GM23338 (cell line): Measurements from ENCODE around the gene HPDL. TPM values are rescaled to one million over a fixed set of nuclear protein-coding genes. Genes with fewer than 3 reads are reported as not detected.

Source experiments
- ATAC-seq: fragments of 200-7000 bp; cut with Tn5 transposase; 3 replicates; pipeline ENCODE4 v1.9.1; 2020
- DNase-seq: peaks from one replicate; pipeline ENCODE4 v3.0.0-alpha.2; 2015; ENCODE audit warnings: low spot score
- H2AFZ ChIP-seq: fragments of 200-600 bp; sonication (generic); 2 replicates; pipeline ENCODE4 v1.8.0; 2016; ENCODE audit warnings: antibody characterized with exemption, mild to moderate bottlenecking, moderate library complexity
- H3F3A ChIP-seq: fragments of 200-600 bp; sonication (generic); replicated peaks from 2 replicates; pipeline ENCODE4 v1.8.0; 2017; ENCODE audit warnings: antibody characterized with exemption, mixed run types, low read depth
- H3K27ac ChIP-seq: fragments of 200-600 bp; sonication (generic); 2 replicates; pipeline ENCODE4 v1.6.1; 2016; ENCODE audit warnings: low read depth
- H3K27me3 ChIP-seq: fragments of 200-600 bp; sonication (generic); 2 replicates; pipeline ENCODE4 v1.8.0; 2016; ENCODE audit warnings: mild to moderate bottlenecking, mixed run types, moderate library complexity; ENCODE audit not compliant: insufficient read depth
- H3K36me3 ChIP-seq: fragments of 200-600 bp; sonication (generic); 2 replicates; pipeline ENCODE4 v1.8.0; 2016; ENCODE audit warnings: mild to moderate bottlenecking; ENCODE audit not compliant: insufficient read depth
- H3K4me1 ChIP-seq: fragments of 200-600 bp; sonication (generic); 2 replicates; pipeline ENCODE4 v1.8.0; 2016; ENCODE audit warnings: mild to moderate bottlenecking, moderate library complexity; ENCODE audit not compliant: insufficient read depth
- H3K4me2 ChIP-seq: fragments of 200-600 bp; sonication (generic); 2 replicates; pipeline ENCODE4 v1.7.1; 2017; ENCODE audit warnings: mixed run types
- H3K4me3 ChIP-seq: fragments of 200-600 bp; sonication (generic); 2 replicates; pipeline ENCODE4 v1.6.1; 2016; ENCODE audit warnings: mixed run types
- H3K79me2 ChIP-seq: fragments of 200-600 bp; sonication (generic); replicated peaks from 2 replicates; pipeline ENCODE4 v1.8.0; 2017; ENCODE audit warnings: mild to moderate bottlenecking; ENCODE audit not compliant: insufficient read depth
- H3K9me2 ChIP-seq: fragments of 200-600 bp; sonication (generic); 2 replicates; pipeline ENCODE4 v1.8.0; 2017; ENCODE audit not compliant: insufficient read depth
- H4K20me1 ChIP-seq: fragments of 200-600 bp; sonication (generic); replicated peaks from 2 replicates; pipeline ENCODE4 v1.8.0; 2017; ENCODE audit warnings: mild to moderate bottlenecking; ENCODE audit not compliant: insufficient read depth
- H3K27ac Mint-ChIP-seq: 2 replicates; pipeline ENCODE4 v1.8.0; 2020; ENCODE audit warnings: inconsistent platforms, mild to moderate bottlenecking, moderate library complexity, mixed read lengths
- H3K27me3 Mint-ChIP-seq: 3 replicates; pipeline ENCODE4 v1.8.0; 2022; ENCODE audit warnings: low read depth, mild to moderate bottlenecking, moderate library complexity, mixed read lengths, inconsistent platforms; ENCODE audit not compliant: insufficient read depth, poor library complexity
- H3K36me3 Mint-ChIP-seq: 3 replicates; pipeline ENCODE4 v1.8.0; 2021; ENCODE audit warnings: low read depth, mild to moderate bottlenecking, inconsistent platforms, moderate library complexity, mixed read lengths
- H3K4me1 Mint-ChIP-seq: 3 replicates; pipeline ENCODE4 v1.8.0; 2020; ENCODE audit warnings: mild to moderate bottlenecking, inconsistent platforms, mixed read lengths
- H3K4me3 Mint-ChIP-seq: 3 replicates; pipeline ENCODE4 v1.8.0; 2021; ENCODE audit warnings: moderate library complexity, mild to moderate bottlenecking, inconsistent platforms, mixed read lengths
- H3K9me3 Mint-ChIP-seq: 3 replicates; pipeline ENCODE4 v1.8.0; 2020; ENCODE audit warnings: moderate library complexity, mild to moderate bottlenecking, inconsistent platforms, mixed read lengths
- CREB1 ChIP-seq: fragments of 250-450 bp; sonication (Bioruptor Pico); IDR thresholded peaks from 2 replicates; pipeline ENCODE4 v1.5.0; 2020; ENCODE audit warnings: low read depth, mild to moderate bottlenecking, moderate library complexity
- CTCF ChIP-seq, 2 experiments: fragments of 200-600 bp in 1 of 2; sonication (generic) in 1 of 2; conservative IDR thresholded peaks; 2 replicates each; pipeline versions ENCODE4 v1.5.1 to v1.6.1; 2016 to 2017; ENCODE audit warnings: antibody characterized with exemption in 2 of 2, low read depth in 2 of 2, mild to moderate bottlenecking in 2 of 2, moderate library complexity in 1 of 2
- ETS1 ChIP-seq: IDR thresholded peaks from 2 replicates; pipeline ENCODE4 v1.6.1; 2016; ENCODE audit warnings: antibody characterized with exemption
- EZH2 ChIP-seq: fragments of 200-600 bp; sonication (generic); IDR thresholded peaks from one replicate; pipeline ENCODE4 v1.8.0; 2017; ENCODE audit warnings: antibody characterized with exemption, mild to moderate bottlenecking, low read depth; ENCODE audit not compliant: unreplicated experiment
- POLR2AphosphoS5 ChIP-seq: IDR thresholded peaks from 2 replicates; pipeline ENCODE4 v1.6.1; 2016; ENCODE audit warnings: antibody characterized with exemption, low read depth
- REST ChIP-seq: IDR thresholded peaks from one replicate; pipeline ENCODE4 v1.6.1; 2018; ENCODE audit warnings: antibody characterized with exemption; ENCODE audit not compliant: unreplicated experiment
- STAT1 ChIP-seq: IDR thresholded peaks from one replicate; pipeline ENCODE4 v1.6.1; 2016; ENCODE audit warnings: antibody characterized with exemption; ENCODE audit not compliant: unreplicated experiment
- ZNF331 ChIP-seq: fragments of 250-450 bp; sonication (Bioruptor Pico); IDR thresholded peaks from 2 replicates; pipeline ENCODE4 v1.5.0; 2020; ENCODE audit warnings: low read depth, mild to moderate bottlenecking, moderate library complexity
- polyA plus RNA-seq: library from polyadenylated mRNA; unstranded; fragments of >200 nt; fragmentation: Nextera tagmentation; extraction: Ambion mirVana; gene quantifications from 2 replicates; pipeline ENCODE4 v1.2.1, GENCODE V29; 2016
- total RNA-seq: library from RNA; depleted of rRNA; stranded (reverse); fragments of >200 nt; shearing (Covaris generic); gene quantifications from 2 replicates; pipeline ENCODE4 v1.2.3, GENCODE V29; 2014

The HPDL gene
- total and polyA plus RNA-seq, 2 experiments from 2014 or later: 36.5 to 82.1 TPM

- TF ChIP-seq CTCF (conservative IDR thresholded peaks at IDR 0.05; ENCODE audit: low read depth in 2 of 2) (no peak), ZNF331 (CRISPR knock-in tag) (no peak), EZH2 (no peak), CREB1 (no peak), REST (no peak), STAT1 (no peak), POLR2AphosphoS5 (no peak), ETS1 (no peak)
- H3K4me3 Mint-ChIP-seq: no peak overlapping the region
- H3K9me2 ChIP-seq: no peaks in the 10 kb centered on the region
- DNase-seq (no peak), ATAC-seq (no peak)
- no peaks in the 10 kb centered on the region; the same call in none of the 2 replicates for H4K20me1 ChIP-seq
- no peak overlapping the region for H2AFZ ChIP-seq
- H3K27me3 ChIP-seq: no peaks in the 10 kb centered on the region
- H3K36me3 ChIP-seq: peaks cover 7% of the 10 kb centered on the region; the same call in 1 of the 2 replicates
- H3K4me2 ChIP-seq: no peak overlapping the region
- H3K9me3 Mint-ChIP-seq: no peaks in the 10 kb centered on the region
- no peak overlapping the region for H3K27ac Mint-ChIP-seq
- H3F3A ChIP-seq: 0 out of 2 replicates have a peak, but pooled peaks cover 3% of the 10 kb centered on the region
- no peak overlapping the region for H3K4me3 ChIP-seq
- H3K36me3 Mint-ChIP-seq: peaks cover 22% of the 10 kb centered on the region
- no peaks in the 10 kb centered on the region for H3K4me1 ChIP-seq
- H3K4me1 Mint-ChIP-seq: no peaks in the 10 kb centered on the region
- no peak overlapping the region for H3K27ac ChIP-seq
- H3K79me2 ChIP-seq: no peaks in the 10 kb centered on the region
- H3K27me3 Mint-ChIP-seq: peaks cover 2% of the 10 kb centered on the region
Observed at GRCh38 chr1:45348609-45348965, 21.9 kb downstream of the HPDL start.

GRCh38 chr1:45348966-45349677 is 22.4 kb downstream of the HPDL start:
- peaks cover 19% of the 10 kb centered on the region for H3K36me3 Mint-ChIP-seq

More at GRCh38 chr1:45348966-45349677, 22.4 kb downstream of the HPDL start:
- no peaks in the 10 kb centered on the region for H3F3A ChIP-seq
- H3K79me2 ChIP-seq: no peaks in the 10 kb centered on the region
- DNase-seq (no peak), ATAC-seq (no peak; the same call in 2 of the 3 replicates)
- H4K20me1 ChIP-seq: no peaks in the 10 kb centered on the region; the same call in none of the 2 replicates
- no peak overlapping the region for H3K4me3 ChIP-seq
- H3K9me2 ChIP-seq: no peaks in the 10 kb centered on the region
- Mint-ChIP-seq H3K9me3 (no peaks in the 10 kb centered on the region), H3K27ac (no peak overlapping the region; the same call in 1 of the 2 replicates), H3K4me1 (no peaks in the 10 kb centered on the region), H3K27me3 (peaks cover 2% of the 10 kb centered on the region), H3K4me3 (no peak overlapping the region)
- H3K27me3 ChIP-seq: no peaks in the 10 kb centered on the region
- TF ChIP-seq REST: no peak
- no peaks in the 10 kb centered on the region for H3K4me1 ChIP-seq
- H3K4me2 ChIP-seq: no peak overlapping the region
- no peak overlapping the region for H3K27ac ChIP-seq
- peaks cover 3% of the 10 kb centered on the region; the same call in 1 of the 2 replicates for H3K36me3 ChIP-seq
- no peak overlapping the region for H2AFZ ChIP-seq
